Femur (tissue), 1 donor: ENCODE measurements around the gene FRZB.
"Not testable (repeated sequence)": the region's sequence is repeated elsewhere in the genome, so short reads cannot be mapped to it uniquely, and the experiment has no call there.

Experiments
- DNase-seq: peaks from one replicate; pipeline ENCODE4 v3.0.0-alpha.2; 2017

The FRZB gene

DNA sequence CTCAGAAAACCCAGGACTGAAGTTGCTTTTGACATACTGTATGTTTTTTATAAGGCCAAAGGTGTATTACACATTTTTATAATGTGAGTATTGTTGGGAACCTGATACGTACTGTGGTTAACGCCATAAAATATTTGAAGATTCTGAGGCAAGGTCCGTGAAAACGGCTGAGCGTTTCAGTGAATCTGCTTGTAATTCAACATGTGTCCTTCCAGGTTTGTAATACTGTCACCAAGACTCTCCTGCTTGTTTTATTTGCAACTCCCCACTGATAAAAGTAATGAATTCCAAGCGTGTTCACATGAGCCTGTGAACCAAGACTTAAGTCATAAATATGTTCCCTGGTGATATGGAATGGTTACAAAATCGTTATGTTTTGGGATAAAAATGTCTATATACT, 23.9 kb upstream of the FRZB start:
- DNase-seq = no peak

- DNase-seq = no peak
These were observed 21.4 kb upstream of the FRZB start for GRCh38 chr2:182887753-182888415.

- no peak for DNase-seq
These were observed 20.7 kb upstream of the FRZB start for GRCh38 chr2:182887093-182887492.

DNA sequence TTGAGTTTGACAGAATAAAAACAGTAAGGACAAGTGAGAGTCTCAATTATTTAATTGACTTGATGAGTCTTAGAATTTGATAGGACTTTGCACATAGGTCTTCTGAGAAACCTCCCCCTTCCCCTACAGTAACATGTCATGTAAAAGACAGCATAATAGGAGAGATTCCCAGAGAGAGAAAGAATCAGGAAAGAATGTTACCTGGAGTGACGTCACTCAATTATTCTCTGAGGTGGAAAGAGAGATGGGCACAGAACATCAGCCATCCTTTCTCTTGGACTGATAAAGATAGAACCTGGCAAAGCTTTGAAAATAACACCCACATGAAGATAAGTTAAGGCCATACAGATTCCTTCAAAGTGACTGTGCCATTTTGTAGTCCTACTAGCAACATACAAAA, 19.3 kb upstream of the FRZB start:
- DNase-seq = no peak

- no peak for DNase-seq
These were observed 17.0 kb upstream of the FRZB start for GRCh38 chr2:182883451-182883850.

DNA sequence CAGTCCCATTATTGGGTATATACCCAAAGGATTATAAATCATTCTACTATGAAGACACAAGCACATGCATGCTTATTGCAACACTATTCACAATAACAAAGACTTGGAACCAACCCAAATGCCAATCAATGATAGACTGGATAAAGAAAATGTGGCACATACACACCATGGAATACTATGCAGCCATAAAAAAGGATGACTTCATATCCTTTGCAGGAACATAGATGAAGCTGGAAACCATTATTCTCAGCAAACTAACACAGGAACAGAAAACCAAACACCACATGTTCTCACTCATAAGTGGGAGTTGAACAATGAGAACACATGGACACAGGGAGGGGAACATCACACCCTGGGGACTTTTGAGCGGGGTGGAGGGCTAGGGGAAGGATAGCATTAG, 13.7 kb upstream of the FRZB start:
- not testable (repeated sequence) for DNase-seq

DNA sequence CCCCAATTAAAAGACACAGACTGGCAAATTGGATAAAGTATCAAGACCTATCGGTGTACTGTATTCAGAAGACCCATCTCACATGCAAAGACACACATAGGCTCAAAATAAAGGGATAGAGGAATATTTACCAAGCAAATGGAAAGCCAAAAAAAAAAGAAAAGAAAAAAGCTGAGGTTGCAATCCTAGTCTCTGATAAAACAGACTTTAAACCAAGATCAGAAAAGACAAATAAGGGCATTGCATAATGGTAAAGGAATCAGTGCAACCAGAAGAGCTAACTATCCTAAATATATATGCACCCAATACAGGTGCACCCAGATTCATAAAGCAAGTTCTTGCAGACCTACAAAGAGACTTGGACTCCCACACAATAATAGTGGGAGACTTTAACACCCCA, 10.2 kb upstream of the FRZB start:
- DNase-seq = not testable (repeated sequence)

DNA sequence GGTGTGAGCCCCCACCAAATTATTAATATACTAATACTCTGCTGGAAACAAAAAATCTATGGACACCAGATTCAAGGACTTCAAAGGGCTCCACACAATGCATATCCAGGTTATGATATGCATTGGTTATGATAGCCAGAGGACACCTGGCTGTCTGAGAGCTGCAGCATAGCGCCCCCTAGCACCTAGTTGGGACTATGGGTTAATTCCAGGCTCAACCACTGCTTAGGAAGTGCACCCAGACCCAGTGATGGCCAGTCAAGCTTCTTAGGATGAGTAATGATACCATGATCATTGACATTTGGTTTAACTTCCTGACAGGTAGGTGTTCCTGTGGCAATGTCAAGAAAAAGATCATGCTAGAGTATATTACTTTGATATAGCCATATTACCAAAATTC, 3.8 kb upstream of the FRZB start:
- DNase-seq = no peak

DNA sequence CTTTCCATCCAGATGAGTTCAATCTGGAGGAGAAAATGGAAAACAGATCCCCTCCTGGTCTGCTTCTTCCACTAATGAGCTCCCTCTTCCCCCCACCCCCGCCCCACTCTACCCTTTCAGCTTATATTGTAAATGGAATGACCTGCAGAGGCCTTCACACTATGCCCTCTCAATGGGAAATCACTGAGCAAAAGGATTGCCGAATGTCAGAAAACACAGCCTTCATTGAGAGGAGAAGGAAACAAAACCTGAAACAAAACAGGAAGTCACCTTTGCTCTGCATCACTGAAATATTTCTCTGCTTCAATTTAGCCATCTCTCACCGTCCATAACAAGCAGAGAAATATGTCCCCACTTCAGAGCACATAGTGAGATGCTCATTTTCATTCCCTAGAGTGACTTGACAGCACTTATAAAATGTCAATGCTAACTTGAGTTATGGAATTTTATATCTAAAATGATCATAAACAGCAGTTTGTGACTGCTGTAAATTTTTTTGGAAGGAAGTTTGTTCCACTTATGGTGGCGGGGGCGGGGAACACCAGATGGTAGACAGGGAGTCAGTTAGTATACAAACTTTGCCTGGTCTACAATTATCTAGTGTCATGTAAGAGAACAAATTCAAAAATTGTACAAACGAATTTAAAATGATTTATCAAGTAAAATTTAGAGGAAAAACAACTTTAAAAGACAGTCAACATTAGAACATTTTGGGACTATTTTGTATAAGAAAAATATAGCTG, 1.8 kb upstream of the FRZB start:
- DNase-seq = no peak

- DNase-seq = no peak
These were observed 1.1 kb upstream of the FRZB start for GRCh38 chr2:182867426-182868053.

- DNase-seq = no peak
These were observed 359 bp downstream of the FRZB start for GRCh38 chr2:182866095-182866460.

DNA sequence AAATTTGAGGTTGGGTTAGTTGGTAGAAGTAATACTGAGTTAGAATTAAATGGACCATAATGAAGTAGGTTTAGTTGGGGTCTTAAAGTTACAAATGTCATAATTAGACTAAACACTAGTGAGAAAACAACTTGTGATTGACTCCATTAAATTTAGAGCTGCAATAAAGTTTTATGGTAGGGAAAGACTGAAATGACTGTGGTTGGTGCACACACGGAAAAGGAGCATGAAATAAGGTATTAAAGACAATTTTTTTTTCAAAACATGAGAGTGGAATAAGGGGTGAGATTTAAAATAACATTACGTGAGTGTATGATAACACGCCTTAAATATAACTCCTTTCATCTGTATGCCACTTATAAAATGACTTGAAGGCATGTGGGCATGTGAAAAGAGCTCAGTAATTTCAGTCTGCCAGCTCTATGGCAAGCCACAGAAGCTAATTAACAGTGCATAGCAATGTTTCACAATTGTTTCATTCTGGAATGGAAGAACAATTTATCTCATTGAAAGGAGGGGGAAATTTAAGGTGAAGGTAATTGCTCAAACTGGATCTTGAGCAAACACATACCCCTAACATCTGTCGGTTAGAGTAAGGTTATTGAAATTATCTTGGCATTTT, 1.4 kb downstream of the FRZB start:
- DNase-seq = no peak

DNA sequence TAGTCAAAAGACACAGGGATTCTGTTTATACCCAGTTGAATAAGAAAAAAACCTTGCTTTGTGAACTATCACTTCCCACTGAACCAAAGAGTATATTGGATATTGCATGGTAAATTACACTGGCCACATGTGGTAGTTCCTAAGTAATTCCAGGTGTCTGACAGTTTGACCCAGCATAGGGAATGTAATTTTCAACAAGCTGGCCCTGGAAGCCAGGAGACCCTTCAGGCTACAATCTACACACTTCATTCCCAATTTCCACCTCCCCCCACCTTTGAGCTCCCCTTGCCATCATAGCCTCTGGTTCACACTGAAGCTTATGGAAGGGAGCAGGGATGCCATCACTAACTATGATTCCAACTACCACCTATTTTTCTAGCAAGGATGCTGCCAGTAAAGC, 2.8 kb downstream of the FRZB start:
- no peak for DNase-seq

DNA sequence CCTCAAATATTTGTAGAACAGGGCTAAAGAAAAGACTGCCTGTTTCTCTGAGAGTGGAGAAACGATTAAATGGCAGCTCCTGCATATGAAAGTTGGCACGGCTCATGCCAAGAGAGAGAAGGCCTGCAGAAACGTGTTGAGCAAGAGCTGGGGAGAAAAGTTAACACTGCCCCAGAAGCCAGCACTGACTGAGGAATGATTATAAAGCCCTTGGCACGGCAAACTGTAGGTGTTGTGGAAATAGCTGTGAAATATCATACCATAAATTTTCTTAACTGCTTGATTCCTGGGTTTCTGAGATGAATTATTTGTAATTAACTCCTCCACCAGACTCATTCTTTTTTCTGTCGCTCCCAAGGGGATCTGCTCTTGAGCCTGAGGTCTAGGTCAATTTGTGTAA, 4.3 kb downstream of the FRZB start:
- DNase-seq = peak; percentile 34

GRCh38 chr2:182860858-182861257, 5.6 kb downstream of the FRZB start:
- no peak for DNase-seq

- no peak for DNase-seq
These were observed 7.8 kb downstream of the FRZB start for GRCh38 chr2:182858671-182859070.

DNA sequence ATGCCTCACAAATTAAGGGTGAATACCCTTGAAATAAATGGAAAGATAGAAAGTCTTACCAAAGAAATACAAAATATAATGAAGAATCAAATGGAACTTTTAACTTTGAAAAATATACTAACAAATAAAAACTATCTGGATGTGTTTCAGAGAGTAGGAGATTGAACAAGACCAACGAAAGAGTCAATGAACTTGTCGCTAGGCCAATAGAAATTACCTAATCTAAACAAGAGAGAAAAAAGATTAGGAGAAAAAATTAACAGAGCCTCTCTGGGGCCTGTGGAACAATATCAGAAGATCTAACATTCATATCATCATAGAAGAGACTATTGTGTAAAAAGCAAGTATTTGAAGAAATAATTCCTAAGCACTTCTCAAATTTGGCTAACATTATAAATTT, 11.1 kb downstream of the FRZB start:
- DNase-seq = no peak

DNA sequence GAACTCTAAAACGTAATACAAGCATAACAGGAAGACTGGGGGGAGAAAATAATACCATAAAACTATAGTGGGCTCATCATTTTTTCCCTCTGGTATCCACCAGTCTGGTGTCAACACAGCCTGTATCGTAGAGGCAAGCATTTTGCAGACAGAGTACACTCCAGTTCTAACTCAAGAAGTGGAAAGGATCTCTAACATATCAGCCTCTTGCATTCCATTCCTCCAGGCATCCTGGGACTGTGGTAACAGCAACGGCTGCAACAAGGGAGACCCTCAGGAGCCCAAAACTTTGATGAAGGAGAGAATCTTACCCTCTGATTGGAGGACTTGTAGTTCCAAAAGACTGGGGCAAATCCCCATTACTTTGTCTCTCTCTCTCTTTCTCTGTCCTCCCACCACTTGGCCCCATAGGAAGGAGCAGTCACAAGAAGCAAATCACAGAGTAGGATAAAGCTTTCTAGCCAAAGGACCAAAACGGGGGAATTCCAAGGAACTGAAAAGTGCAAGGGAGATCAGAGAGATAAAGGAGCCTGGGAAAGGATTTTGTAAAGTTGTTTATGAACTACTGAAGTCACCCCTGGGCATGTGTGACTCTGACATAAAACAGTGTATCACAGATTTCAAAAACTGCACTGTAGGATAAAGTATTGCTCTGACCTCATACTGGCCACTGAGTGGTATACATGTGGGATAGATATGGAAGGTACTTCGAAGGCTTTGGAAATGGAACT, 11.9 kb downstream of the FRZB start:
- no peak for DNase-seq

GRCh38 chr2:182852801-182853200, 13.6 kb downstream of the FRZB start:
- DNase-seq = no peak

GRCh38 chr2:182852090-182852489, 14.3 kb downstream of the FRZB start:
- no peak for DNase-seq

GRCh38 chr2:182845794-182846417, 20.5 kb downstream of the FRZB start:
- no peak for DNase-seq

DNA sequence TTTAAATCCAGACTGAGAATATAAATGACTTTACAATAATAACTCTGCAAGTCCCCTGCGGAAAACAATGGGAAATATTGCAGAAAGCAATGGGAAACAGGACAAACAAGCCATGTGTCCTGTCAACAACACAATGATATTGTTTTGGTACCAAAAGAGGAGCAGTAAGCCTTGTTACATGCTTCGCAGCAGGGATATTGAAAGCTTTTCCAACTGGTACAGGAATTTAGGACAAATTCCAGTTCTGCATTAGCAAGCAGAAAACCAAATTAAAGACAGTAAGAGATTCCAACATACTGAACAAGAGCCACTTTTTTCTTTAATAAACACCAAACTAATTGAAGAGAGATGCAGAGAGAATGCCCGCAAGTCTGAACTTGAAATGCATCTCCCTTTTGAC, 30.0 kb downstream of the FRZB start:
- DNase-seq = no peak

DNA sequence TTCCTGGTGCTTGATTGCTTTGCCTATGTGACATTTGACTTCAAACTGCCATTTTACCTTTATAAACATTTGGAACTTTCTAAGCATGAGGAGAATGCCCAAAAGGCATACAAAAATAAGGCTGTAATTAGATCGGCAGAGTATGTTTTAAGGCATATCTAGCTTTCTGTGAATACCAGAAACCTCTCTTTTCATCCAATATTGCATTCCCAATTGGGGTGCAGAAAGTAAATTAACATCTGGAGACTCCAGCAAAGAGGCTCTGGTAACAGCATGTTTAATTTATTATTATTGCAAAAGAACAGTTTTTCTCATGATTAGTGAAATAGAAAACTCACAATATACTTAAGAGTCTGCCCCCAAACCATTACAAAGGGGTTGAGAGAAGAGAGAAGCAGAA, 32.1 kb downstream of the FRZB start:
- DNase-seq = no peak
